ENCODE data around the gene MYH9.

The MYH9 gene

DNA sequence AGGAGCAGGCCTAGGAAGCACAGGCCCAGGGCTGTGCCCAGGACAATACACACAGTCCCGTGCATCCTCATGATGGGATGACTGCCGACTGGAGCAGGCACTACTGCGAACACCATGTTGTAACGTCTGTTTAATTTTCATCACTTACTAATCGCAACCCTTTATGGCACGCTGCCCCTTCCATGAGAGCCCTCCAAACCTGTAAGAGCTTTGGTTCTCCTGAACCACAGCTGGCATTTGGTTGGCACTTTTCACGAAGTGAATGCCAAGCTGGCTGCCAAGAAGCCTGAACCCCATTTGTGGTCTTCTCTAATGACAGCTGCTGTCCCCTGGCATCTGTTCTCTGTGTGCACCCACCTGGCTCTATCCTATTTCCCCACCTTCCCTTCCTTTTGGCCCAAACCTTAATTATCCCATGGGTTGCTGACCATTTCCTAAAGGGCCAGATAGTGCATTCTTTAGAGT, 98.3 kb downstream of the MYH9 start:
- TF ChIP-seq, protein P1, sequence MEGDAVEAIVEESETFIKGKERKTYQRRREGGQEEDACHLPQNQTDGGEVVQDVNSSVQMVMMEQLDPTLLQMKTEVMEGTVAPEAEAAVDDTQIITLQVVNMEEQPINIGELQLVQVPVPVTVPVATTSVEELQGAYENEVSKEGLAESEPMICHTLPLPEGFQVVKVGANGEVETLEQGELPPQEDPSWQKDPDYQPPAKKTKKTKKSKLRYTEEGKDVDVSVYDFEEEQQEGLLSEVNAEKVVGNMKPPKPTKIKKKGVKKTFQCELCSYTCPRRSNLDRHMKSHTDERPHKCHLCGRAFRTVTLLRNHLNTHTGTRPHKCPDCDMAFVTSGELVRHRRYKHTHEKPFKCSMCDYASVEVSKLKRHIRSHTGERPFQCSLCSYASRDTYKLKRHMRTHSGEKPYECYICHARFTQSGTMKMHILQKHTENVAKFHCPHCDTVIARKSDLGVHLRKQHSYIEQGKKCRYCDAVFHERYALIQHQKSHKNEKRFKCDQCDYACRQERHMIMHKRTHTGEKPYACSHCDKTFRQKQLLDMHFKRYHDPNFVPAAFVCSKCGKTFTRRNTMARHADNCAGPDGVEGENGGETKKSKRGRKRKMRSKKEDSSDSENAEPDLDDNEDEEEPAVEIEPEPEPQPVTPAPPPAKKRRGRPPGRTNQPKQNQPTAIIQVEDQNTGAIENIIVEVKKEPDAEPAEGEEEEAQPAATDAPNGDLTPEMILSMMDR (IDR thresholded peaks at IDR 0.05; ENCODE audit: extremely low read depth, missing control alignments) = no peak
- no peak for DNase-seq (ENCODE audit: low spot score)

DNA sequence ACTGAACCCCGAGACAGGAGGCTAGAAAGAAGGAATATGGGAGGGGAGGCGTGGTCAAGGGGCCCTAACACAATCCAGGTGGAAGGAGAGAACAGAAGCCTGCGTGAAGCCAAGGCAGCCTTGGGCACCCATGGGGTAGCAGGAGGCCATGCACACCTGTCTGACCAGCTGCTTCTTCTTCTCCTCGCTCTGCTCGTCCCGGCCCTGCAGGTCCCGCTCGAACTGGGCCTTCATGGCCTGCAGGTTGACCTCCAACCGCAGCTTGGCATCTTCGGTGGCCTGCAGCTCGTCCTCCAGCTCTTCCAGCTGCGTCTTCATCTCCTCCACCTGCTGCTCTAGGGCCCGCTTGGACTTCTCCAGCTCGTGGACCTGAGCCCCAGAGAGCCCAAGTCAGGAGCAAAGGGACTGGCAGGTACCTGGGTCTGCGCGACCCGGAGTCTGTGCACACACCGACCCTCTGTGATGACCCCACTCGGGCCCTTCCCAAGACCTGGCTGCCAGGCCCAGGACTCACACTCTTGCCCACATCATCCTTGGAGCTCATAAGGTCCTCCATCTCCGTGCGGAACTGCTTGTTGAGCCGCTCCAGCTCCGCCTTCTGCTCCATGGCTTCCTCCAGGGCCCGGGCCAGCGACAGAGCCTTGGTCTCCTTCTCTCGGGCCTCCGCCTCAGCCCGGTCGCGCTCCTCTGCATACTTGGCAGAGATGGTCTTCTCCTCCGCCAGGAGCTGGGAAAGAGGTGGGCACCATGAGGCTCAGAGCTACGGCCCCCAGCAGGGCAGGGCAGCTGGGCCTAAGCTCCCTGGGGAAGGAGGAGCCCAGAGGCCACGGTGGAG, 99.0 kb downstream of the MYH9 start:
- TF ChIP-seq, protein P1 (IDR thresholded peaks at IDR 0.05; ENCODE audit: extremely low read depth, missing control alignments) = no peak
- DNase-seq (ENCODE audit: low spot score) = no peak

DNA sequence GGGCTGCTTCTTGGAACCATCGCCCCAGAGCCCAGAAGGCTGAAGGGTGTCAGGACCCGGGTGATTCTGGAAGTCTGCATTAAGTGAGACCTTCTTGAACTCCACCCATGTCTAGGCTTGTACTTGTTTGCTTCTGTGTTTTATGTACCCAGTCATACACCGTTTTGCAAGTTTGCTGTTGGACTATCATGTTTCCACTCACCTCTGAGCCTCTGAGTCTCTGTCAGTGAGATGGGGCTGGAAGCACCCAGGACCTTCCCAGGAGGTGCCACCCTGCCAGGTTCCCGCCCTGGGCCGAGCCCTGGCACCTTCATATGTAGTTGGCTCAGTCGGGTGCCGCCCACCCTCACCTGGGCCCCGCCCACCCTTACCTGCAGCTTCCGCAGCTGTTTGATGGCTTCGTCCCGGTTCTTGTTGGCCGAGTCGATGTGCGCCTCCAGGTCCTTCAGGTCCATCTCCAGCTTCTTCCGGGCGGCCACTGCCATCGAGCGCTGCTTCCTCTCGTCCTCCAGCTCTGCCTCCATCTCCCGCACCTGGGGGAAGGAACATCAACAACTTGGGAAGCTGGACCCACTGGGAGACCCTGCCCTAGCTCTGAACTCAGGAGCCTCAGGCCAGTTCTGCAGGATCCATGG, 99.8 kb downstream of the MYH9 start:
- DNase-seq (ENCODE audit: low spot score) = no peak
- TF ChIP-seq, protein P1 (IDR thresholded peaks at IDR 0.05; ENCODE audit: extremely low read depth, missing control alignments) = no peak

DNA sequence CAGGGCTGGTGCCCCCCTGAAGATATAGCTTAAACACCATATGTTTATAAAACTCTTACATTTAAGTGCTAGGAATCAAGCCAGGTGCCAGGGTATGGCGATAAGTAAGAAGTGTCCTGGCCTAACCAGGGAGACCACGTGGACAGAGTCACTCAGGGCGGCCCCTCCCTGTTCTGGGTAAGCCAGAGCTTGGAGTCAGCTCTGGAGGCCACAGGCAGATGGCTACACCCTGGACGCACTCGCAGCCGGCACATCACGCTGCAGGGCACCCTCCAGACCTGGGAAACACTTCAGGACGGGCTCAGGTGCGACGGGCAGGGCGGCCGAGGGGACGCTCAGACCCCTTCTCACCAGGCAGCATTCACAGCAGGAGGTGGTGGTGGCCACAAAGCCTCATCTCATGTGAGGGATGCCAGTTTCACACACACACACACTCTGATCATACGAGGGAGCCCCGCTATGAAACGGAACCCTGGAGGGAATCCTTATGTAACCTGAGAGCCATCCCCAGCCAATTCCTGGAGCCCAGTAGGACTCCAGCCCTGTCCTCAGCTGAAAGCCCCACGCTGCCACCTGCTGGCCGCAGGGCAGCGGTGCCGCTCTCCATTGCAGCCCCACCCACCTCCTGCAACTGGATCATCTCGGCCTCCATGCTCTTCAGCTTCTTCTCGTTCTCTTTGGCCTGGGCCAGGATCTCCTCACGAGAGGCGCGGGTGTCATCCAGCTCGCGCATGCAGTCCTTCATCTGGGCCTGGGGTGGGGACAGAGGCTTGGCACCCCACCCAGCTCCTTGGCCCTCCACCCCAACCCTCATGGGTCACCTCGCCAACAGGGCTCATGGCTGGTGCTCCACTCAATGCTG, 101.4 kb downstream of the MYH9 start:
- peak; percentile 85 for DNase-seq (ENCODE audit: low spot score)
- TF ChIP-seq, protein P1 (IDR thresholded peaks at IDR 0.05; ENCODE audit: extremely low read depth, missing control alignments) = peak; percentile 91

DNA sequence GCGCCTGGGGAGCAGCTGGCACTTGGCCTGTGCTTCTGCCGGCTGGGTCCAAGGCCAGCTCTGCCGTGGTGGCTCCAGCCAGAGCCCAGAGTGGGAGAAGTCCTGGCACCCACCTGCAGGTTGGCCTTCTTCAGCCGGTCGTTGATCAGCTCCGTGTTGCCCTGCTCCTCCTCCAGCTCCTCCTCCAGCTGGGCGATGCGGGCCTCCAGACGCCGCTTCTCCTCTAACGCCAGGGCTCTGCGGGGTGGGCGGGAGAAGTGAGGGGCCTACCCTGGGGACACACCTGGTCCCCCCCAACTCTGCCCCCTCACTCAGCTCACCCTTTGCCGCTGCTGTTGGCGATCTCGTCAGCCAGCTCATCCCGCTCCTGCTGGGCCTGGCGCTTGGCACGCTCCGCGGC, 102.2 kb downstream of the MYH9 start:
- no peak for DNase-seq (ENCODE audit: low spot score)
- TF ChIP-seq, protein P1 (IDR thresholded peaks at IDR 0.05; ENCODE audit: extremely low read depth, missing control alignments) = no peak

DNA sequence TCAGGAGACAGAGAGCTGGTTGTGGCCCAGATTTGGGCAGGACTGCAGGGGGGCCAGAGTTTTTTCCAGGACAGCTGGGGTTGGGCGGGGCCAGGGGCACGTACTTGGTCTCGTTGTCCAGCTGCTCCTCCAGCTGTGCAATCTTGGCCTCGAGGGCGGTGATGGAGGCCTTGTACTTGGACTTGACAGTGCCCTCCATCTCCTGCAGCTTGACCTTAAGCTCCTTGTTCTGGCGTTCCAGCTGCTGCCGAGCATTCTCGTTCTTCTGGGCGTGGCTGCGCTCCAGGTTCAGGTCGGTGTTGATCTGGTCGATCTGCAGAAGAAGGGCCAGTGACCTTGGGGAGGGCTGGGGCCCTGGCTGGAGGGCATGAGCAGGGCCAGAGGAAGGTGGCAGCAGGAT, 102.8 kb downstream of the MYH9 start:
- TF ChIP-seq, protein P1 (IDR thresholded peaks at IDR 0.05; ENCODE audit: extremely low read depth, missing control alignments) = no peak
- DNase-seq (ENCODE audit: low spot score) = peak; percentile 16

Measured in GM20000 (cell line).